OCI-LY3 (cell line): Measurements from ENCODE around the gene CUX1.

Source experiments
- EZH2phosphoT487 ChIP-seq: fragments of 200-600 bp; shearing (Covaris generic); IDR thresholded peaks from 2 replicates; pipeline ENCODE4 v1.6.1; 2018; ENCODE audit warnings: antibody characterized with exemption, mixed run types, low read depth
- TF ChIP-seq, protein P1 (sequence below): fragments of 200-600, 300-600 bp; sonication (generic); IDR thresholded peaks from 2 replicates; pipeline ENCODE4 v1.5.1; 2014; ENCODE audit warnings: antibody characterized with exemption, low read length, low read depth

DNA sequence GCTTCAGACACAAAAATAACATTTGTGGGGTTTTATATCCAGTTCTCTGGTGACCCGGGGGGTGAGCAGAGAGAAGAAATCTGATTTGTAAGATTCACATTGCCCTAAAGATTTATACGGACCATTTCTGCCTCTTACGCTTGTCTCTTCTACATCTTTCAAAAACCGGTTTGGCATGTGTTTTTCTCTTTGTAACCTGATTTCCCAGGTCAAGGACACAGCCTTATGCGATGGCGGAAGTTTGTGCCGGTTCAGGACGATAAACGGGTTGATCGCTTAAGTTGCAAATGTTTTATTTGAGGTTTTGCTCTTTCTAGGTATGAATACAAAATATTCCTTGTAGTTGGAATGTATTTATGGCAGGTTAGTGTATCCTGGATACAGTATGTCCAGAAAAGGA, 407.6 kb downstream of the CUX1 start:
- TF ChIP-seq, protein P1, sequence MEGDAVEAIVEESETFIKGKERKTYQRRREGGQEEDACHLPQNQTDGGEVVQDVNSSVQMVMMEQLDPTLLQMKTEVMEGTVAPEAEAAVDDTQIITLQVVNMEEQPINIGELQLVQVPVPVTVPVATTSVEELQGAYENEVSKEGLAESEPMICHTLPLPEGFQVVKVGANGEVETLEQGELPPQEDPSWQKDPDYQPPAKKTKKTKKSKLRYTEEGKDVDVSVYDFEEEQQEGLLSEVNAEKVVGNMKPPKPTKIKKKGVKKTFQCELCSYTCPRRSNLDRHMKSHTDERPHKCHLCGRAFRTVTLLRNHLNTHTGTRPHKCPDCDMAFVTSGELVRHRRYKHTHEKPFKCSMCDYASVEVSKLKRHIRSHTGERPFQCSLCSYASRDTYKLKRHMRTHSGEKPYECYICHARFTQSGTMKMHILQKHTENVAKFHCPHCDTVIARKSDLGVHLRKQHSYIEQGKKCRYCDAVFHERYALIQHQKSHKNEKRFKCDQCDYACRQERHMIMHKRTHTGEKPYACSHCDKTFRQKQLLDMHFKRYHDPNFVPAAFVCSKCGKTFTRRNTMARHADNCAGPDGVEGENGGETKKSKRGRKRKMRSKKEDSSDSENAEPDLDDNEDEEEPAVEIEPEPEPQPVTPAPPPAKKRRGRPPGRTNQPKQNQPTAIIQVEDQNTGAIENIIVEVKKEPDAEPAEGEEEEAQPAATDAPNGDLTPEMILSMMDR, result no peak
- TF ChIP-seq EZH2phosphoT487, result no peak
